Lower leg skin (tissue), 4 donors: ENCODE measurements around the gene MYPOP. TPM values are rescaled to one million over a fixed set of nuclear protein-coding genes. Genes with fewer than 3 reads are reported as not detected.
"Not testable (repeated sequence)": the region's sequence is repeated elsewhere in the genome, so short reads cannot be mapped to it uniquely, and the experiment has no call there.

ENCODE experiments used
- DNase-seq, 2 donors: peaks; one replicate each; pipeline ENCODE4 v3.0.0-alpha.2; 2019; ENCODE audit warnings: low spot score in 2 of 2
- H3K4me3 ChIP-seq: fragments of 200-600 bp; sonication (generic); 2 replicates; pipeline ENCODE4 v1.5.1; 2017; ENCODE audit warnings: mild to moderate bottlenecking, low read depth; ENCODE audit not compliant: poor library complexity, severe bottlenecking
- POLR2A ChIP-seq, 2 donors: fragments of 450-650 bp; IDR thresholded peaks; one replicate each; pipeline ENCODE4 v1.6.1; 2016 to 2017; ENCODE audit warnings: antibody characterized with exemption in 2 of 2, mild to moderate bottlenecking in 1 of 2, moderate library complexity in 1 of 2
- WGBS, 2 donors: methylation state at CpG; one replicate each; pipeline ENCODE4 v1.1.5; 2018; 5-methylcytosine and 5-hydroxymethylcytosine counted together
- intact Hi-C: fragments of 100-400 bp; cut with DNase I; formaldehyde crosslinking; loops from one replicate; pipeline ENCODE4 v1.15.0; 2023; ENCODE audit warnings: low total_unique reads
- total RNA-seq, 4 donors: library from RNA; depleted of rRNA; stranded (reverse); fragments of >200 nt; gene quantifications; one replicate each; pipeline ENCODE4 v1.1.0, GENCODE V29; 2016
- TF ChIP-seq, protein P1 (sequence below), 3 donors: fragments of 450-650 bp; IDR thresholded peaks; one replicate each; pipeline ENCODE4 v1.5.1; 2016; ENCODE audit warnings: antibody characterized with exemption in 3 of 3, mild to moderate bottlenecking in 3 of 3, moderate library complexity in 2 of 3

Gene MYPOP
- total RNA-seq, 4 donors from 2014 or later: 2.0 to 8.0 (median 7.2) TPM

GRCh38 chr19:45874620-45874966 is 27.8 kb downstream of the MYPOP start:
- no peak overlapping the region for H3K4me3 ChIP-seq
- WGBS, 2 donors: 89% methylated on average over 7 of the region's 7 CpGs
- no peak for TF ChIP-seq POLR2A (IDR thresholded peaks at IDR 0.05)
- TF ChIP-seq, protein P1, sequence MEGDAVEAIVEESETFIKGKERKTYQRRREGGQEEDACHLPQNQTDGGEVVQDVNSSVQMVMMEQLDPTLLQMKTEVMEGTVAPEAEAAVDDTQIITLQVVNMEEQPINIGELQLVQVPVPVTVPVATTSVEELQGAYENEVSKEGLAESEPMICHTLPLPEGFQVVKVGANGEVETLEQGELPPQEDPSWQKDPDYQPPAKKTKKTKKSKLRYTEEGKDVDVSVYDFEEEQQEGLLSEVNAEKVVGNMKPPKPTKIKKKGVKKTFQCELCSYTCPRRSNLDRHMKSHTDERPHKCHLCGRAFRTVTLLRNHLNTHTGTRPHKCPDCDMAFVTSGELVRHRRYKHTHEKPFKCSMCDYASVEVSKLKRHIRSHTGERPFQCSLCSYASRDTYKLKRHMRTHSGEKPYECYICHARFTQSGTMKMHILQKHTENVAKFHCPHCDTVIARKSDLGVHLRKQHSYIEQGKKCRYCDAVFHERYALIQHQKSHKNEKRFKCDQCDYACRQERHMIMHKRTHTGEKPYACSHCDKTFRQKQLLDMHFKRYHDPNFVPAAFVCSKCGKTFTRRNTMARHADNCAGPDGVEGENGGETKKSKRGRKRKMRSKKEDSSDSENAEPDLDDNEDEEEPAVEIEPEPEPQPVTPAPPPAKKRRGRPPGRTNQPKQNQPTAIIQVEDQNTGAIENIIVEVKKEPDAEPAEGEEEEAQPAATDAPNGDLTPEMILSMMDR (IDR thresholded peaks at IDR 0.05): no peak
- intact Hi-C loops: no loop called here
- no peak for DNase-seq

DNA sequence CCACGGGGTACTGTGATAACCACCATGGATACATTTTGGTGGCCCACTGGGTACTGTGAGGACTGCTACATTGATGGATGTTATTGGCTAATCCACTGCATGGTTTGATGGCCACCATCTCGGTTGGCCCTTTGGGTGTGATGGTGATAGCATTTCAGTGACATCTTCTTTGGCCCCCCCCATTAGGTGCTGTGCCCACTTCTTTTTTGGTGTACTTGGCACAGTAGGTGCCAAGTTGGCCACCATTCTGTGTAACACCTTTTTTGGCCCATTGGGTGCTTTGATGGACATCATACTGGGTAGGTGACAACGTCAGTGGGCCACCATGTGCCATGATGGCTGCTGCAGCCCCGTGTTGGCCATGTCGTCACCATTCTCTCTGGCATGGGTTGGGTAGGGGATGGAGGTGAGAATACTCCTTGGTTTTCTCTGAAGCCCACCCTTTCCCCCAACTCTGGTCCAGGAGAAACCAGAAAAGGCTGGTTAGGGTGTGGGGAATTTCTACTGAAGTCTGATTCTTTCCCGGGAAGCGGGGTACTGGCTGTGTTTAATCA is 29.1 kb downstream of the MYPOP start:
- DNase-seq: no peak
- TF ChIP-seq, protein P1 (IDR thresholded peaks at IDR 0.05): no peak
- no peak for TF ChIP-seq POLR2A (IDR thresholded peaks at IDR 0.05)
- 92 to 96% methylated on average over 7 of the region's 7 CpGs for WGBS, 2 donors
- H3K4me3 ChIP-seq: no peak overlapping the region
- intact Hi-C loops: no loop called here

DNA sequence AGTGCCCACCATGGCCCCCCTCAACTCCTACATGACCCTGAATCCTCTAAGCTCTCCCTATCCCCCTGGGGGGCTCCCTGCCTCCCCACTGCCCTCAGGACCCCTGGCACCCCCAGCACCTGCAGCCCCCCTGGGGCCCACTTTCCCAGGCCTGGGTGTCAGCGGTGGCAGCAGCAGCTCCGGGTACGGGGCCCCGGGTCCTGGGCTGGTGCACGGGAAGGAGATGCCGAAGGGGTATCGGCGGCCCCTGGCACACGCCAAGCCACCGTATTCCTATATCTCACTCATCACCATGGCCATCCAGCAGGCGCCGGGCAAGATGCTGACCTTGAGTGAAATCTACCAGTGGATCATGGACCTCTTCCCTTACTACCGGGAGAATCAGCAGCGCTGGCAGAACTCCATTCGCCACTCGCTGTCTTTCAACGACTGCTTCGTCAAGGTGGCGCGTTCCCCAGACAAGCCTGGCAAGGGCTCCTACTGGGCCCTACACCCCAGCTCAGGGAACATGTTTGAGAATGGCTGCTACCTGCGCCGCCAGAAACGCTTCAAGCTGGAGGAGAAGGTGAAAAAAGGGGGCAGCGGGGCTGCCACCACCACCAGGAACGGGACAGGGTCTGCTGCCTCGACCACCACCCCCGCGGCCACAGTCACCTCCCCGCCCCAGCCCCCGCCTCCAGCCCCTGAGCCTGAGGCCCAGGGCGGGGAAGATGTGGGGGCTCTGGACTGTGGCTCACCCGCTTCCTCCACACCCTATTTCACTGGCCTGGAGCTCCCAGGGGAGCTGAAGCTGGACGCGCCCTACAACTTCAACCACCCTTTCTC is 30.1 kb downstream of the MYPOP start:
- intact Hi-C loops: no loop called here
- DNase-seq: no peak
- H3K4me3 ChIP-seq: no peak overlapping the region
- TF ChIP-seq, protein P1 (IDR thresholded peaks at IDR 0.05): no peak
- no peak for TF ChIP-seq POLR2A (IDR thresholded peaks at IDR 0.05)
- WGBS, 2 donors: 91 to 93% methylated on average over 29 to 34 of the region's 34 CpGs

DNA sequence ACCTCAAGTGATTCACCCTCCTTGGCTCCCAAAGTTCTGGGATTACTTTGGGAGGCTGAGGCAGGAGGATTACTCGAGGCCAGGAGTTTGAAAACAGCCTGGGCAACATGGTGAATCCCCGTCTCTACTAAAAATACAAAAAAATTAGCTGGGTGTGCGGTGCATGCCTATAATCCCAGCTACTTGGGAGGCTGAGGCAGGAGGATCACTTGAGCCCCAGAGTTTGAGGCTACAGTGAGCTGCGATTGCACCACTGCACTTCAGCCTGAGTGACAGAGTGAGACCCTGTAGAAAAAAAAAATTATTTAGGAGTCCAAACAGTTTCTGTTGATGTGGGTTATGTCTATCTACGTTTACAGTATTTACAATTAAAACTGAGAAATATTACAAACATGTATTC is 31.6 kb downstream of the MYPOP start:
- WGBS, 2 donors: 80 to 81% methylated on average over 5 of the region's 5 CpGs
- intact Hi-C loops: no loop called here
- H3K4me3 ChIP-seq: no peak overlapping the region

GRCh38 chr19:45867241-45867640 is 35.2 kb downstream of the MYPOP start:
- WGBS, 2 donors: 71 to 80% methylated on average over 4 of the region's 4 CpGs
- DNase-seq, H3K4me3 ChIP-seq, intact Hi-C loops: not testable (repeated sequence)

More for the DNA sequence above, 31.6 kb downstream of the MYPOP start:
- TF ChIP-seq, protein P1 (IDR thresholded peaks at IDR 0.05): no peak
- no peak for TF ChIP-seq POLR2A (IDR thresholded peaks at IDR 0.05)
- DNase-seq: no peak

- TF ChIP-seq, protein P1 (IDR thresholded peaks at IDR 0.05): no peak
- no peak for TF ChIP-seq POLR2A (IDR thresholded peaks at IDR 0.05)
- no peak for DNase-seq
- 57 to 64% methylated on average over 11 of the region's 11 CpGs for WGBS, 2 donors
- no peak overlapping the region for H3K4me3 ChIP-seq
- intact Hi-C loops: no loop called here
These were observed 35.8 kb downstream of the MYPOP start for GRCh38 chr19:45866400-45867176.
